ENCODE data around the gene HTN3. TPM values are rescaled to one million over a fixed set of nuclear protein-coding genes. Genes with fewer than 3 reads are reported as not detected.
"Not testable (repeated sequence)": the region's sequence is repeated elsewhere in the genome, so short reads cannot be mapped to it uniquely, and the experiment has no call there.

Gene HTN3
- total and polyA plus RNA-seq, 8 donors: not detected

DNA sequence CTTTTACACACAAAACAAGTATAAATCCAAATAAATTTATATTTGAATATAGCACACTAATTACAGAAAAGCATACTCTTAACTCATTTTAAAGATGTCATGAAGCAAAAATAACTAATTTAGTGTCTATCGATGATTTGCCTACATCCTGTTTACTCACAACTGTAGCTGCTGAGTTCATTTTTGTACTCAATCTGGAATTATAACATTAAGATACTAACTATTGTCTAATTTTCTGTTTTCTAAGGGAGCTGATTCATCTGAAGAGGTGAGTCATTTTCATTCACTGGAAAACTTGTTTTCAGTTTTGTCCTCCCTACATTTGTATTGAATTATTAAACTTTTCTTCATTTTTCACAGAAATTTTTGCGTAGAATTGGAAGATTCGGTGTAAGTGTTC, 28.8 kb upstream of the HTN3 start:
- ATAC-seq (no peak), DNase-seq (no peak)
- Histone ChIP-seq H3K27me3 (no peaks in the 10 kb centered on the region), H3K4me1 (no peaks in the 10 kb centered on the region), H3K4me3 (no peak overlapping the region), H3K36me3 (no peaks in the 10 kb centered on the region), H3K27ac (no peak overlapping the region), H3K9me3 (no peaks in the 10 kb centered on the region)
- intact Hi-C loops (cut with DNase I): no loop called here
- TF ChIP-seq CTCF (IDR thresholded peaks at IDR 0.05): no peak

DNA sequence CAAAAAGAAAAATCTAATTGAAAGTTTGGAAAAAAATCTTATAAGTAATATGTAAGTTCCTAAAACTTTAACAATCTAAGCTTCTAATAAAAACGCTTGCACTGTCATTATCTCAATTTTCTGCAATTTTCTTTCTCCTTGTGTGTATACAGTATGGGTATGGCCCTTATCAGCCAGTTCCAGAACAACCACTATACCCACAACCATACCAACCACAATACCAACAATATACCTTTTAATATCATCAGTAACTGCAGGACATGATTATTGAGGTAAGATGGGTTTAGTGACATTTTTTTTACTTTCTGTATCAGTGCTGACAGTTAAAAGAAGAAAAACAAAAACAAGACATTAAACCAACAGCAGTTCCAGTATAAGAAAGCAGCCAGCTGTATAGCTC, 27.5 kb upstream of the HTN3 start:
- H3K27ac ChIP-seq: no peak overlapping the region
- ATAC-seq (no peak), DNase-seq (no peak)
- H3K9me3 ChIP-seq: no peaks in the 10 kb centered on the region
- no peaks in the 10 kb centered on the region for H3K36me3 ChIP-seq
- TF ChIP-seq CTCF (IDR thresholded peaks at IDR 0.05): no peak
- H3K4me3 ChIP-seq: no peak overlapping the region
- H3K27me3 ChIP-seq: no peaks in the 10 kb centered on the region
- intact Hi-C loops (cut with DNase I): no loop called here
- H3K4me1 ChIP-seq: no peaks in the 10 kb centered on the region

DNA sequence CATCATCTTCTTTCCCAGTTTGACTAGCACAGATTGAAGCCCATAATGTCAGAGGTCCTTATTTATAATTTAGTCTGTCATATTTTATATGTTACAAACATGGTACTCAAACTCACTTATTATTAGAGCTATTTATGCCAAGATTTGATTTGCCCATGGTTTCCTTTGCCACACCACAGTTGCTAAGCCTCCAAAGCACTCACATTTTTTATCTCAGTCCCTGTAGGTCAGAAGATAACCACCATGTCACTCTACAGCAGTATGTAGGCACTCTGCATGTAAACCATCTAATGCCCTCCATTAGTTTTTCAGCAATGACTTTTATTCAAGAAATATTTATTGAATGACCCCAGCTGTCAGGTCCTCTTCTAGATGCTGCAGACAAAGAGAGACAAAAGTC, 25.8 kb upstream of the HTN3 start:
- Histone ChIP-seq H3K36me3 (no peaks in the 10 kb centered on the region), H3K27me3 (no peaks in the 10 kb centered on the region), H3K4me1 (no peaks in the 10 kb centered on the region), H3K4me3 (no peak overlapping the region), H3K27ac (no peak overlapping the region), H3K9me3 (no peaks in the 10 kb centered on the region)
- no peak for TF ChIP-seq CTCF (IDR thresholded peaks at IDR 0.05)
- intact Hi-C loops (cut with DNase I): no loop called here
- DNase-seq (no peak), ATAC-seq (no peak)

- no peak for DNase-seq
- Histone ChIP-seq H3K4me1 (no peaks in the 10 kb centered on the region), H3K36me3 (no peaks in the 10 kb centered on the region), H3K27me3 (no peaks in the 10 kb centered on the region), H3K4me3 (no peak overlapping the region), H3K9me3 (peaks cover 0 to 3% of the 10 kb centered on the region in 2 donors), H3K27ac (no peak overlapping the region)
- ATAC-seq: no peak
- TF ChIP-seq CTCF (IDR thresholded peaks at IDR 0.05): no peak
- intact Hi-C loops (cut with DNase I): no loop called here
Measured at GRCh38 chr4:70008771-70009170, 19.5 kb upstream of the HTN3 start.

GRCh38 chr4:70019006-70019405, 9.3 kb upstream of the HTN3 start:
- H3K9me3 ChIP-seq; H3K36me3 ChIP-seq; H3K4me3 ChIP-seq; DNase-seq; H3K4me1 ChIP-seq; H3K27me3 ChIP-seq; intact Hi-C loops (cut with DNase I); ATAC-seq; H3K27ac ChIP-seq: not testable (repeated sequence)

GRCh38 chr4:70023218-70023617, 5.0 kb upstream of the HTN3 start:
- Histone ChIP-seq H3K27ac (no peak overlapping the region), H3K9me3 (no peaks in the 10 kb centered on the region), H3K27me3 (no peaks in the 10 kb centered on the region), H3K4me1 (no peaks in the 10 kb centered on the region), H3K36me3 (no peaks in the 10 kb centered on the region), H3K4me3 (no peak overlapping the region)
- intact Hi-C loops (cut with DNase I): no loop called here
- ATAC-seq: no peak
- no peak for DNase-seq
- no peak for TF ChIP-seq CTCF (IDR thresholded peaks at IDR 0.05)

Measured in left lung (tissue), 10 donors.